Prostate gland (tissue), 2 donors: ENCODE measurements around the gene MYO5B. TPM values are rescaled to one million over a fixed set of nuclear protein-coding genes. Genes with fewer than 3 reads are reported as not detected.

Experiments
- DNase-seq: peaks from one replicate; pipeline ENCODE4 v3.0.0-alpha.2; 2019; ENCODE audit warnings: low spot score
- H3K27ac ChIP-seq, 2 donors: fragments of 200-600 bp; sonication (generic); 2 replicates each; pipeline ENCODE4 v1.5.1; 2017 to 2019
- H3K27me3 ChIP-seq: fragments of 200-600 bp; sonication (generic); replicated peaks from 2 replicates; pipeline ENCODE4 v1.5.1; 2019; ENCODE audit not compliant: insufficient read depth
- H3K36me3 ChIP-seq, 2 donors: fragments of 200-600 bp; sonication (generic); 1 replicate in 1 of 2; 2 replicates in 1 of 2; pipeline versions ENCODE4 v1.5.1 to v1.8.1; 2017 to 2019
- H3K4me1 ChIP-seq: fragments of 200-600 bp; sonication (generic); replicated peaks from 2 replicates; pipeline ENCODE4 v1.5.1; 2019
- H3K4me3 ChIP-seq, 2 donors: fragments of 200-600 bp; sonication (generic); 2 replicates each; pipeline ENCODE4 v1.5.1; 2017 to 2019
- H3K9me3 ChIP-seq: fragments of 200-600 bp; sonication (generic); 2 replicates; pipeline ENCODE4 v1.5.1; 2017
- POLR2A ChIP-seq: fragments of 450-650 bp; IDR thresholded peaks from one replicate; pipeline ENCODE4 v1.6.1; 2016; ENCODE audit warnings: antibody characterized with exemption, mild to moderate bottlenecking
- POLR2AphosphoS5 ChIP-seq: sonication (generic); formaldehyde crosslinking; IDR thresholded peaks from one replicate; pipeline ENCODE4 v1.6.1; 2017; ENCODE audit warnings: antibody characterized with exemption
- WGBS: methylation state at CpG from one replicate; pipeline ENCODE4 v1.1.5; 2018; 5-methylcytosine and 5-hydroxymethylcytosine counted together
- intact Hi-C: fragments of 100-400 bp; cut with DNase I; formaldehyde crosslinking; loops from one replicate; pipeline ENCODE4 v1.14.2; 2022
- total RNA-seq, 2 donors: library from RNA; depleted of rRNA; stranded (reverse); fragments of >200 nt; gene quantifications; one replicate each; pipeline ENCODE4 v1.1.0, GENCODE V29; 2016
- TF ChIP-seq, protein P1 (sequence below), 4 experiments: fragments of 200-600 bp in 2 of 4; fragments of 450-650 bp in 2 of 4; sonication (generic) in 2 of 4; IDR thresholded peaks; 1 replicate in 3 of 4; 2 replicates in 1 of 4; pipeline ENCODE4 v1.5.1; 2016 to 2019; ENCODE audit warnings: antibody characterized with exemption in 4 of 4, mild to moderate bottlenecking in 2 of 4, moderate library complexity in 2 of 4

Gene MYO5B
- total RNA-seq, 2 donors from 2014 or later, result 28.5 to 31.1 TPM

DNA sequence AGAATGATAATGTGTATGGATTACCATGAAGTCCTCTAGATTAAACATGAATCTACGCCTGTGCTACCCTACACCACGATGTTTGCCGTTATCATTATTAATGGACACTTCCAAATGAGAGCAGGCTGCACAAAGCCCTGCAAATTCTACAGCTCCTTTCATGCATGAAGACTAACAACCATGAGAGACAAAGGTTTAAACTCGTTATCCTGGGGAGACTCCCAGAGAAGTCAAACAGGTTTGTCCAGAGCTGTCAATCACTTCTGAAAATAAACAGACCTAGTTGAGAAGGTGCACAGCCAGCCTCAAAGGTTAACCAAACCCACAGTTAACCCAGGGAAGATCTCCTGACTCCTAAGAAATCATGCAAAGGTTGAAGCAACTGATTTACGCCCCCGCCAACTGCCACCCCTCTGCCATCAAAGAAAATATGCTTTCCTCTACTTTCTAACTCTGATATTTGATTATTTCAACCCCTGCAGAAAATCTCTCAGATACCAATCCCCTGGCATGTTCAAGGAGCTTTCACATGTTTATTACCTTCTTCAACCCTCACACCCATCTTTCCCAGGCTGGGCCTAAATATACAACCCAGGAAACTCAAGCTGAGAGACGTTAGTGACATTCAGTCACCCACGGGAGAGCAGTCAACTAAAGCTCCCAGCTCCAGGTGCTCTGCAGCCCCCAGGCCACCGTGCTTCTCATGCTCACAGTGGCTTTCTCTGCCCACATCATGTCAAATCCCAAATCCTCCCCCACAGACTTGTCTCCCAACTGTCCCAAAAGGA lies 35.9 kb downstream of the MYO5B start:
- no peaks in the 10 kb centered on the region for H3K4me1 ChIP-seq
- 48% methylated on average over 9 of the region's 9 CpGs for WGBS
- no peaks in the 10 kb centered on the region for H3K9me3 ChIP-seq
- H3K4me3 ChIP-seq, result no peak overlapping the region
- TF ChIP-seq, protein P1, sequence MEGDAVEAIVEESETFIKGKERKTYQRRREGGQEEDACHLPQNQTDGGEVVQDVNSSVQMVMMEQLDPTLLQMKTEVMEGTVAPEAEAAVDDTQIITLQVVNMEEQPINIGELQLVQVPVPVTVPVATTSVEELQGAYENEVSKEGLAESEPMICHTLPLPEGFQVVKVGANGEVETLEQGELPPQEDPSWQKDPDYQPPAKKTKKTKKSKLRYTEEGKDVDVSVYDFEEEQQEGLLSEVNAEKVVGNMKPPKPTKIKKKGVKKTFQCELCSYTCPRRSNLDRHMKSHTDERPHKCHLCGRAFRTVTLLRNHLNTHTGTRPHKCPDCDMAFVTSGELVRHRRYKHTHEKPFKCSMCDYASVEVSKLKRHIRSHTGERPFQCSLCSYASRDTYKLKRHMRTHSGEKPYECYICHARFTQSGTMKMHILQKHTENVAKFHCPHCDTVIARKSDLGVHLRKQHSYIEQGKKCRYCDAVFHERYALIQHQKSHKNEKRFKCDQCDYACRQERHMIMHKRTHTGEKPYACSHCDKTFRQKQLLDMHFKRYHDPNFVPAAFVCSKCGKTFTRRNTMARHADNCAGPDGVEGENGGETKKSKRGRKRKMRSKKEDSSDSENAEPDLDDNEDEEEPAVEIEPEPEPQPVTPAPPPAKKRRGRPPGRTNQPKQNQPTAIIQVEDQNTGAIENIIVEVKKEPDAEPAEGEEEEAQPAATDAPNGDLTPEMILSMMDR (IDR thresholded peaks at IDR 0.05), result no peak
- TF ChIP-seq POLR2AphosphoS5, result peak; percentile 80
- H3K27me3 ChIP-seq, result no peaks in the 10 kb centered on the region
- no peak overlapping the region for H3K27ac ChIP-seq
- peak; percentile 73 for DNase-seq
- H3K36me3 ChIP-seq, result no peaks in the 10 kb centered on the region
- intact Hi-C loops, result no loop called here

DNA sequence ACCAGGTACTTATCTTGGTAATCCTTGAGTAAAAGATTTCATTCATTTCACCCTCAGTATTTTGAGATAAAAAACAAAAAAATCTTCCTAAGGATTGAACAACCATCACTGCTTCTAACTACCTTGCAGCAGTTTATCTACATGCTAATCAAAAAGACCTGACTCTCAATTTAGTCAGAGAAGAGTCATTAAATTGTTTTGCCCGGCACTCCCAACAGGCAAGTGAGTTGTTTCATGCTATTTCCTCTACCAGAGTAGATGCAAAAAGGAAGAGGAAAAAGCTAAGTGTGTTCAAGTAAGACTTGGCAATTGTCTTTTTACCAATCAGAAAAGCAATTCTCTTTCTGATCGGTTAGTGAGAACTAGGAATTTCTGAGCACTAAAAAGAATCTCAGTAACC lies 39.5 kb downstream of the MYO5B start:
- Histone ChIP-seq H3K36me3 (no peaks in the 10 kb centered on the region), H3K4me1 (no peaks in the 10 kb centered on the region), H3K4me3 (no peak overlapping the region), H3K27ac (no peak overlapping the region), H3K9me3 (no peaks in the 10 kb centered on the region), H3K27me3 (no peaks in the 10 kb centered on the region)
- intact Hi-C loops, result no loop called here
- no peak for DNase-seq
- TF ChIP-seq POLR2AphosphoS5, result no peak
- TF ChIP-seq, protein P1 (IDR thresholded peaks at IDR 0.05), result no peak
- no peak for TF ChIP-seq POLR2A
- WGBS, result 85% methylated on average over 2 of the region's 2 CpGs

DNA sequence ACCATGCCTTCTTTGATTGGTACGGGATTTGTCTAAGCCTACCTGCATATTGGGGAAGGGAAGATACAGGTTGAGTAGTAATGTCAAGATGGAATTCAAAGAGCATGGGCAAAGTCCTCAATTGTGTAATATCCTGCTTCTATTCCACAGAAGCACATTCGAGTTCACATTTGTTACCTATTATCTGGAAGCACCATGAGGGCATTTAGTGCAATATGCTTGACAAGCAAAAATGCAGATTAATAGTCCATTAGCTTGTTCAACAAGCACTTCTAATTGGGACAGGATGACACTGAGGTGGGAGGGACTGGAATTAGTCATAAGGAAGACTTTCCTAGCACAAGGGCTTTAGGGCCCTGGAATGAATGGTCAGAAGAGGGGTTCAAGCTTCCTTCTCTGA lies 40.5 kb downstream of the MYO5B start:
- H3K27me3 ChIP-seq, result no peaks in the 10 kb centered on the region
- intact Hi-C loops, result no loop called here
- H3K9me3 ChIP-seq, result no peaks in the 10 kb centered on the region
- WGBS, result 90% methylated on average over 2 of the region's 2 CpGs
- H3K27ac ChIP-seq, result no peak overlapping the region
- H3K36me3 ChIP-seq, result no peaks in the 10 kb centered on the region
- H3K4me1 ChIP-seq, result no peaks in the 10 kb centered on the region
- H3K4me3 ChIP-seq, result no peak overlapping the region
- TF ChIP-seq POLR2A (no peak), POLR2AphosphoS5 (no peak)
- TF ChIP-seq, protein P1 (IDR thresholded peaks at IDR 0.05), result no peak
- no peak for DNase-seq

DNA sequence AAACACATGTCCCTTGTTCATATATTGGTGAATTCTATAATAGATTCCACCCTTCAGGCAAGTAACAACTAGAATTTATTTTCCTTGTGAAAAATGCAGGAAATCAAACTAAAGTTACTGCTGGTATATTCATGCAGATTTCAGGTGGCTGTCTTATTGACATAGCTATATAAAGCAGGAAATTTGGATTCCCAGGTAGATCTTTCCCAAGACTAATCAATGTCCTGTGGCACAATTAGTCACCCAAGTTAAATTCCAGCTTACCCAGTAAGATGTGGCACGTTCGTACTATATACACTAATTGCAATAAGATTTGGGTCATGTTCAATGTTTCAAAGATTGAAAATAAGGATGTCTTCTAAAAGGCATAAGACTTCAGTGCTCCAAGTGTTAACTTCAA lies 42.0 kb downstream of the MYO5B start:
- Histone ChIP-seq H3K9me3 (no peaks in the 10 kb centered on the region), H3K36me3 (no peaks in the 10 kb centered on the region), H3K27me3 (no peaks in the 10 kb centered on the region), H3K4me3 (no peak overlapping the region), H3K27ac (no peak overlapping the region), H3K4me1 (no peaks in the 10 kb centered on the region)
- 79% methylated on average over 2 of the region's 2 CpGs for WGBS
- no peak for DNase-seq
- intact Hi-C loops, result no loop called here
- TF ChIP-seq POLR2AphosphoS5 (no peak), POLR2A (no peak)
- TF ChIP-seq, protein P1 (IDR thresholded peaks at IDR 0.05), result no peak

DNA sequence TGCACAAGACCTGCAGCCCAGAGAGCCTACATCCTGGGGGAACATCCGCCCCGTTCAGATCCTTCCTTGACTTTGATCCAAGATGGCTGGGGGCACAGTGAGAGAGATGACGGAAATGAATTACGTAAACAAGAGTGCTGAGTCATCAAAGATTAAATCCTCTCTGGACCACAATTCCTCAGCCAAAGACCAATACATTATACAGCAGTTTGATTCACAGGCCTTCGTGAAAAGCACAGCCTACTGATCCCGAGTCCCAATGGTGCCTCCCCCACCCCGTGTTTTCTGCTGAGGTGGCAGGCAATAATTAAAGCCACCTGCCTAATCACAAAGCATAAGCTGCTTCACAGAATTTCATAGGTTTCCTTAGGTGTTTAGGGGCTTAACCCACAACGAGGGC lies 43.0 kb downstream of the MYO5B start:
- no peak for DNase-seq
- 58% methylated on average over 8 of the region's 8 CpGs for WGBS
- H3K4me1 ChIP-seq, result no peaks in the 10 kb centered on the region
- no peaks in the 10 kb centered on the region for H3K9me3 ChIP-seq
- TF ChIP-seq, protein P1 (IDR thresholded peaks at IDR 0.05), result no peak
- TF ChIP-seq POLR2AphosphoS5 (no peak), POLR2A (no peak)
- H3K36me3 ChIP-seq, result no peaks in the 10 kb centered on the region
- no peak overlapping the region for H3K27ac ChIP-seq
- H3K4me3 ChIP-seq, result no peak overlapping the region
- no peaks in the 10 kb centered on the region for H3K27me3 ChIP-seq
- intact Hi-C loops, result no loop called here
